H9 (cell line): Measurements from ENCODE around the gene ARHGAP27. TPM values are rescaled to one million over a fixed set of nuclear protein-coding genes. Genes with fewer than 3 reads are reported as not detected.

Experiments
- DNase-seq: peaks from one replicate; pipeline ENCODE4 v3.0.0-alpha.2; 2017
- H2AFZ ChIP-seq: one replicate; pipeline ENCODE4 v1.6.1; 2013; ENCODE audit warnings: mild to moderate bottlenecking, low read length, control low read depth, moderate library complexity
- H2AK5ac ChIP-seq: 2 replicates; pipeline ENCODE4 v1.6.1; 2013; ENCODE audit warnings: low read length, control low read depth, mixed read lengths; ENCODE audit not compliant: insufficient read length
- H2BK120ac ChIP-seq: one replicate; pipeline ENCODE4 v1.6.1; 2013; ENCODE audit warnings: low read depth, mild to moderate bottlenecking, low read length, control low read depth, inconsistent platforms; ENCODE audit not compliant: poor library complexity, severe bottlenecking
- H2BK12ac ChIP-seq: 2 replicates; pipeline ENCODE4 v1.6.1; 2013; ENCODE audit warnings: low read length, control low read depth, mixed read lengths, low read depth; ENCODE audit not compliant: insufficient read length
- H2BK15ac ChIP-seq: 2 replicates; pipeline ENCODE4 v1.6.1; 2013; ENCODE audit warnings: low read depth, low read length, control low read depth
- H2BK20ac ChIP-seq: one replicate; pipeline ENCODE4 v1.6.1; 2013; ENCODE audit warnings: low read depth, mild to moderate bottlenecking, low read length, control low read depth, inconsistent platforms; ENCODE audit not compliant: poor library complexity, severe bottlenecking
- H2BK5ac ChIP-seq: 2 replicates; pipeline ENCODE4 v1.6.1; 2013; ENCODE audit warnings: low read length, control low read depth, mixed read lengths; ENCODE audit not compliant: insufficient read length
- H3K14ac ChIP-seq: 2 replicates; pipeline ENCODE4 v1.6.1; 2013; ENCODE audit warnings: low read length, control low read depth; ENCODE audit not compliant: insufficient read depth
- H3K18ac ChIP-seq: 2 replicates; pipeline ENCODE4 v1.6.1; 2013; ENCODE audit warnings: low read depth, mild to moderate bottlenecking, mixed read lengths, low read length, control low read depth; ENCODE audit not compliant: insufficient read length
- H3K23ac ChIP-seq: 2 replicates; pipeline ENCODE4 v1.6.1; 2013; ENCODE audit warnings: low read length, control low read depth, mixed read lengths, low read depth; ENCODE audit not compliant: insufficient read length
- H3K23me2 ChIP-seq: 2 replicates; pipeline ENCODE4 v1.6.1; 2013; ENCODE audit warnings: low read depth, mild to moderate bottlenecking, mixed read lengths, low read length, control low read depth; ENCODE audit not compliant: insufficient read length, poor library complexity, severe bottlenecking
- H3K27ac ChIP-seq: 2 replicates; pipeline ENCODE4 v1.5.1; 2013; ENCODE audit warnings: low read length, control low read depth, mixed read lengths, low read depth; ENCODE audit not compliant: insufficient read length
- H3K27me3 ChIP-seq: 2 replicates; pipeline ENCODE4 v1.6.1; 2013; ENCODE audit warnings: low read length, control low read depth, inconsistent platforms; ENCODE audit not compliant: insufficient read depth
- H3K4ac ChIP-seq: 2 replicates; pipeline ENCODE4 v1.6.1; 2013; ENCODE audit warnings: low read depth, mild to moderate bottlenecking, control low read depth, inconsistent platforms, low read length, moderate library complexity
- H3K4me1 ChIP-seq: 2 replicates; pipeline ENCODE4 v1.6.1; 2013; ENCODE audit warnings: low read length, control low read depth, inconsistent platforms; ENCODE audit not compliant: insufficient read depth
- H3K4me2 ChIP-seq: 2 replicates; pipeline ENCODE4 v1.6.1; 2013; ENCODE audit warnings: low read length, control low read depth, mixed read lengths; ENCODE audit not compliant: insufficient read length, insufficient read depth
- H3K56ac ChIP-seq: 2 replicates; pipeline ENCODE4 v1.6.1; 2013; ENCODE audit warnings: low read depth, mild to moderate bottlenecking, mixed read lengths, low read length, control low read depth; ENCODE audit not compliant: insufficient read length
- H3K79me1 ChIP-seq: 2 replicates; pipeline ENCODE4 v1.6.1; 2013; ENCODE audit warnings: low read depth, mild to moderate bottlenecking, moderate library complexity, low read length, control low read depth, inconsistent platforms; ENCODE audit not compliant: insufficient read depth, poor library complexity, severe bottlenecking
- H3K79me2 ChIP-seq: 2 replicates; pipeline ENCODE4 v1.6.1; 2013; ENCODE audit warnings: low read length, control low read depth, inconsistent platforms; ENCODE audit not compliant: insufficient read depth
- H3K9ac ChIP-seq: 2 replicates; pipeline ENCODE4 v1.6.1; 2013; ENCODE audit warnings: low read length, control low read depth, mixed read lengths; ENCODE audit not compliant: insufficient read length; ENCODE audit errors: extremely low read depth
- H3K9me3 ChIP-seq: one replicate; pipeline ENCODE4 v1.6.1; 2013; ENCODE audit warnings: low read depth, low read length, inconsistent platforms; ENCODE audit not compliant: control insufficient read depth
- H3T11ph ChIP-seq: one replicate; pipeline ENCODE4 v1.6.1; 2013; ENCODE audit warnings: mild to moderate bottlenecking, low read length, control low read depth, inconsistent platforms
- H4K20me1 ChIP-seq: one replicate; pipeline ENCODE4 v1.6.1; 2013; ENCODE audit not compliant: control insufficient read depth, insufficient read length, insufficient read depth
- H4K5ac ChIP-seq: 2 replicates; pipeline ENCODE4 v1.6.1; 2013; ENCODE audit warnings: low read depth, mild to moderate bottlenecking, mixed read lengths, low read length, control low read depth; ENCODE audit not compliant: insufficient read length
- H4K8ac ChIP-seq: replicated peaks from 2 replicates; pipeline ENCODE4 v1.6.1; 2013; ENCODE audit warnings: low read length, control low read depth, mixed read lengths, low read depth; ENCODE audit not compliant: insufficient read length
- H4K91ac ChIP-seq: 2 replicates; pipeline ENCODE4 v1.6.1; 2013; ENCODE audit warnings: low read depth, mild to moderate bottlenecking, moderate library complexity, mixed read lengths, low read length, control low read depth; ENCODE audit not compliant: insufficient read length
- H3K27ac Mint-ChIP-seq, 3 experiments: 2 replicates in 2 of 3; 3 replicates in 1 of 3; pipeline ENCODE4 v1.8.0; 2020 to 2021; ENCODE audit warnings: mixed read lengths in 3 of 3, mild to moderate bottlenecking in 1 of 3, moderate library complexity in 1 of 3
- H3K27me3 Mint-ChIP-seq: 2 replicates; pipeline ENCODE4 v1.8.0; 2021; ENCODE audit warnings: low read depth, mild to moderate bottlenecking, moderate library complexity, mixed read lengths
- H3K36me3 Mint-ChIP-seq, 3 experiments: 2 replicates in 2 of 3; 3 replicates in 1 of 3; pipeline ENCODE4 v1.8.0; 2020 to 2021; ENCODE audit warnings: low read depth in 3 of 3, mixed read lengths in 3 of 3; ENCODE audit not compliant: insufficient read depth in 1 of 3
- H3K4me1 Mint-ChIP-seq, 2 experiments: 2 replicates each; pipeline ENCODE4 v1.8.0; 2020; ENCODE audit warnings: mixed read lengths in 2 of 2
- H3K4me3 Mint-ChIP-seq, 2 experiments: 2 replicates in 1 of 2; 3 replicates in 1 of 2; pipeline ENCODE4 v1.8.0; 2020 to 2021; ENCODE audit warnings: mild to moderate bottlenecking in 2 of 2, mixed read lengths in 2 of 2, moderate library complexity in 1 of 2
- H3K9me3 Mint-ChIP-seq, 2 experiments: 2 replicates in 1 of 2; 3 replicates in 1 of 2; pipeline ENCODE4 v1.8.0; 2020; ENCODE audit warnings: mild to moderate bottlenecking in 2 of 2, mixed read lengths in 2 of 2, moderate library complexity in 1 of 2
- CTCF ChIP-seq: fragments of 200-600 bp; sonication (generic); conservative IDR thresholded peaks from 3 replicates; pipeline ENCODE4 v1.8.0; 2021; ENCODE audit warnings: antibody characterized with exemption, mild to moderate bottlenecking
- WGBS: extraction: QIAGEN DNeasy Blood & Tissue Kit; methylation state at CpG from one replicate; pipeline ENCODE4 v1.1.7; 2013; ENCODE audit warnings: missing lambda C conversion rate, low lambda C conversion rate, mixed read lengths; ENCODE audit not compliant: insufficient read length; ENCODE audit errors: extremely low coverage; 5-methylcytosine and 5-hydroxymethylcytosine counted together
- total RNA-seq: library from RNA; stranded (reverse); gene quantifications from 2 replicates; pipeline ENCODE4 v1.2.1, GENCODE V29; 2021

The ARHGAP27 gene
- total RNA-seq, 1 experiment from 2014 or later: 9.9 TPM

- Histone ChIP-seq H3K27me3 (no peaks in the 10 kb centered on the region), H3K4me2 (no peak overlapping the region), H3K56ac (no peak overlapping the region), H3K23ac (no peak overlapping the region), H3K23me2 (no peaks in the 10 kb centered on the region), H4K91ac (no peak overlapping the region), H3K4ac (no peak overlapping the region), H3K18ac (no peak overlapping the region), H2AFZ (no peak overlapping the region), H2BK15ac (no peak overlapping the region), H3K27ac (no peak overlapping the region), H3K79me1 (no peaks in the 10 kb centered on the region), H4K20me1 (no peaks in the 10 kb centered on the region), H3K14ac (no peak overlapping the region), H2AK5ac (no peak overlapping the region), H4K8ac (no peak overlapping the region), H4K5ac (no peak overlapping the region), H3K4me1 (peaks cover 5% of the 10 kb centered on the region; the same call in 1 of the 2 replicates), H3K79me2 (no peaks in the 10 kb centered on the region; the same call in 1 of the 2 replicates), H3K9me3 (no peaks in the 10 kb centered on the region), H3T11ph (no peak overlapping the region), H2BK120ac (no peak overlapping the region), H2BK12ac (no peak overlapping the region), H3K9ac (no peak overlapping the region), H2BK20ac (no peak overlapping the region), H2BK5ac (no peak overlapping the region)
- Mint-ChIP-seq H3K4me3 (no peak overlapping the region), H3K4me1 (peaks cover 29 to 34% of the 10 kb centered on the region in 2 experiments), H3K27ac (no peak overlapping the region; a peak in 1 of 7 replicates), H3K36me3 (peaks cover 0 to 2% (median 0%) of the 10 kb centered on the region in 3 experiments; a peak in 2 of 7 replicates), H3K9me3 (peaks cover 0 to 2% of the 10 kb centered on the region in 2 experiments; a peak in 1 of 5 replicates), H3K27me3 (no peaks in the 10 kb centered on the region)
- WGBS: no CpG with 5 or more reads among the region's 4 CpGs
- DNase-seq: peak; percentile 20
- no peak for TF ChIP-seq CTCF
Measured at GRCh38 chr17:45361976-45362375, 70.7 kb downstream of the ARHGAP27 start.
